NT2/D1 (cell line): ENCODE results near the gene CCSER1.

ENCODE experiments used
- SUZ12 ChIP-seq: IDR thresholded peaks from 2 replicates; pipeline ENCODE4 v1.6.1; 2011; ENCODE audit not compliant: insufficient read length, insufficient read depth; ENCODE audit errors: extremely low read depth
- ZNF274 ChIP-seq: IDR thresholded peaks from 2 replicates; pipeline ENCODE4 v1.6.1; 2011; ENCODE audit warnings: mild to moderate bottlenecking, low read depth, low read length

GRCh38 chr4:91366554-91366953, 1239.4 kb downstream of the CCSER1 start:
- TF ChIP-seq ZNF274 (no peak), SUZ12 (no peak)
